Sigmoid colon (tissue), 3 donors: Measurements from ENCODE around the gene TRAF7.

ENCODE experiments used
- CTCF ChIP-seq, 4 experiments: fragments of 450-650 bp in 3 of 4; fragments of 200-600 bp in 1 of 4; IDR thresholded peaks; one replicate each; pipeline ENCODE4 v1.5.1; 2016 to 2019; ENCODE audit warnings: antibody characterized with exemption in 4 of 4, mild to moderate bottlenecking in 3 of 4, moderate library complexity in 2 of 4
- POLR2A ChIP-seq, 2 donors: fragments of 450-650 bp; IDR thresholded peaks; one replicate each; pipeline ENCODE4 v1.6.1; 2016; ENCODE audit warnings: antibody characterized with exemption in 2 of 2, mild to moderate bottlenecking in 2 of 2, moderate library complexity in 2 of 2

GRCh38 chr16:2189252-2189893 lies 33.8 kb downstream of the TRAF7 start:
- TF ChIP-seq CTCF (IDR thresholded peaks at IDR 0.05) (no peak), POLR2A (IDR thresholded peaks at IDR 0.05) (no peak)
